HEK293 (cell line): Measurements from ENCODE around the gene MRPL17.

Source experiments
- BCL11A ChIP-seq: fragments of 450-650 bp; formaldehyde crosslinking; IDR thresholded peaks from 2 replicates; pipeline ENCODE4 v1.5.1; 2016; ENCODE audit warnings: low read depth, missing biosample characterization, missing genetic modification characterization
- KLF9 ChIP-seq: fragments of 450-650 bp; formaldehyde crosslinking; IDR thresholded peaks from 2 replicates; pipeline ENCODE4 v1.5.1; 2016; ENCODE audit warnings: missing biosample characterization, missing genetic modification characterization, low read depth
- ZBTB17 ChIP-seq: fragments of 450-650 bp; formaldehyde crosslinking; IDR thresholded peaks from 2 replicates; pipeline ENCODE4 v1.5.1; 2016; ENCODE audit warnings: missing biosample characterization, missing genetic modification characterization
- ZBTB7A ChIP-seq: fragments of 450-650 bp; formaldehyde crosslinking; IDR thresholded peaks from 2 replicates; pipeline ENCODE4 v1.5.1; 2016; ENCODE audit warnings: low read depth, missing biosample characterization, missing genetic modification characterization
- ZNF121 ChIP-seq: fragments of 450-650 bp; formaldehyde crosslinking; IDR thresholded peaks from 2 replicates; pipeline ENCODE4 v1.5.1; 2016; ENCODE audit warnings: missing biosample characterization, missing genetic modification characterization
- ZNF561 ChIP-seq: fragments of 450-650 bp; IDR thresholded peaks from 2 replicates; pipeline ENCODE4 v1.5.1; 2018; ENCODE audit warnings: missing biosample characterization, missing genetic modification characterization, borderline replicate concordance
- ZSCAN23 ChIP-seq: fragments of 450-650 bp; formaldehyde crosslinking; IDR thresholded peaks from 2 replicates; pipeline ENCODE4 v1.5.1; 2016; ENCODE audit warnings: missing biosample characterization, missing genetic modification characterization
- TF ChIP-seq, protein P1 (sequence below): fragments of 450-650 bp; formaldehyde crosslinking; IDR thresholded peaks from 2 replicates; pipeline ENCODE4 v1.5.1; 2016; ENCODE audit warnings: missing biosample characterization, missing genetic modification characterization
- TF ChIP-seq, protein P2 (sequence below): fragments of 450-650 bp; formaldehyde crosslinking; IDR thresholded peaks from 2 replicates; pipeline ENCODE4 v1.5.1; 2016; ENCODE audit warnings: missing biosample characterization, missing genetic modification characterization
- TF ChIP-seq, protein P3 (sequence below): fragments of 450-650 bp; formaldehyde crosslinking; IDR thresholded peaks from 2 replicates; pipeline ENCODE4 v1.5.1; 2016; ENCODE audit warnings: missing biosample characterization, missing genetic modification characterization

DNA sequence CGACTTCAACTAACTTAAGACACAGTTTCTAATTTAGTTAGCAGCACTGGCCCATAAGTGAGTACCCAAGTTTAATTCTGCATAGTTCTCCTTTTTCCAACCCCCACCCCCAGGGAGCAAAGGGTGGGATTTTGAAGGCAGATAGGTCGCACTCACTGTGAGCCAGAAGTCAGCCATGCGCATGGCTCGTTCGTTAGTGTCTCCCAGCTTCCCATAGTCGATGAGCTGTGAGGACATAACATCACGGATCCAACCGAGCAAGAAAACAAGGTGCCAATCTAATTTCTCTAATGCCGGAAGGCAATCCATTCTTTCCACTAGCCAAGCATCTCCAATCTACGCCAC lies 577 bp downstream of the MRPL17 start:
- TF ChIP-seq ZBTB7A (tag by site-specific recombination) (no peak), KLF9 (tag by site-specific recombination) (no peak), ZBTB17 (tag by site-specific recombination) (no peak), ZSCAN23 (tag by site-specific recombination) (no peak), ZNF561 (no peak), ZNF121 (tag by site-specific recombination) (no peak), BCL11A (tag by site-specific recombination) (no peak)
- TF ChIP-seq, protein P1, sequence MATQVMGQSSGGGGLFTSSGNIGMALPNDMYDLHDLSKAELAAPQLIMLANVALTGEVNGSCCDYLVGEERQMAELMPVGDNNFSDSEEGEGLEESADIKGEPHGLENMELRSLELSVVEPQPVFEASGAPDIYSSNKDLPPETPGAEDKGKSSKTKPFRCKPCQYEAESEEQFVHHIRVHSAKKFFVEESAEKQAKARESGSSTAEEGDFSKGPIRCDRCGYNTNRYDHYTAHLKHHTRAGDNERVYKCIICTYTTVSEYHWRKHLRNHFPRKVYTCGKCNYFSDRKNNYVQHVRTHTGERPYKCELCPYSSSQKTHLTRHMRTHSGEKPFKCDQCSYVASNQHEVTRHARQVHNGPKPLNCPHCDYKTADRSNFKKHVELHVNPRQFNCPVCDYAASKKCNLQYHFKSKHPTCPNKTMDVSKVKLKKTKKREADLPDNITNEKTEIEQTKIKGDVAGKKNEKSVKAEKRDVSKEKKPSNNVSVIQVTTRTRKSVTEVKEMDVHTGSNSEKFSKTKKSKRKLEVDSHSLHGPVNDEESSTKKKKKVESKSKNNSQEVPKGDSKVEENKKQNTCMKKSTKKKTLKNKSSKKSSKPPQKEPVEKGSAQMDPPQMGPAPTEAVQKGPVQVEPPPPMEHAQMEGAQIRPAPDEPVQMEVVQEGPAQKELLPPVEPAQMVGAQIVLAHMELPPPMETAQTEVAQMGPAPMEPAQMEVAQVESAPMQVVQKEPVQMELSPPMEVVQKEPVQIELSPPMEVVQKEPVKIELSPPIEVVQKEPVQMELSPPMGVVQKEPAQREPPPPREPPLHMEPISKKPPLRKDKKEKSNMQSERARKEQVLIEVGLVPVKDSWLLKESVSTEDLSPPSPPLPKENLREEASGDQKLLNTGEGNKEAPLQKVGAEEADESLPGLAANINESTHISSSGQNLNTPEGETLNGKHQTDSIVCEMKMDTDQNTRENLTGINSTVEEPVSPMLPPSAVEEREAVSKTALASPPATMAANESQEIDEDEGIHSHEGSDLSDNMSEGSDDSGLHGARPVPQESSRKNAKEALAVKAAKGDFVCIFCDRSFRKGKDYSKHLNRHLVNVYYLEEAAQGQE (tag by site-specific recombination): no peak
- TF ChIP-seq, protein P2, sequence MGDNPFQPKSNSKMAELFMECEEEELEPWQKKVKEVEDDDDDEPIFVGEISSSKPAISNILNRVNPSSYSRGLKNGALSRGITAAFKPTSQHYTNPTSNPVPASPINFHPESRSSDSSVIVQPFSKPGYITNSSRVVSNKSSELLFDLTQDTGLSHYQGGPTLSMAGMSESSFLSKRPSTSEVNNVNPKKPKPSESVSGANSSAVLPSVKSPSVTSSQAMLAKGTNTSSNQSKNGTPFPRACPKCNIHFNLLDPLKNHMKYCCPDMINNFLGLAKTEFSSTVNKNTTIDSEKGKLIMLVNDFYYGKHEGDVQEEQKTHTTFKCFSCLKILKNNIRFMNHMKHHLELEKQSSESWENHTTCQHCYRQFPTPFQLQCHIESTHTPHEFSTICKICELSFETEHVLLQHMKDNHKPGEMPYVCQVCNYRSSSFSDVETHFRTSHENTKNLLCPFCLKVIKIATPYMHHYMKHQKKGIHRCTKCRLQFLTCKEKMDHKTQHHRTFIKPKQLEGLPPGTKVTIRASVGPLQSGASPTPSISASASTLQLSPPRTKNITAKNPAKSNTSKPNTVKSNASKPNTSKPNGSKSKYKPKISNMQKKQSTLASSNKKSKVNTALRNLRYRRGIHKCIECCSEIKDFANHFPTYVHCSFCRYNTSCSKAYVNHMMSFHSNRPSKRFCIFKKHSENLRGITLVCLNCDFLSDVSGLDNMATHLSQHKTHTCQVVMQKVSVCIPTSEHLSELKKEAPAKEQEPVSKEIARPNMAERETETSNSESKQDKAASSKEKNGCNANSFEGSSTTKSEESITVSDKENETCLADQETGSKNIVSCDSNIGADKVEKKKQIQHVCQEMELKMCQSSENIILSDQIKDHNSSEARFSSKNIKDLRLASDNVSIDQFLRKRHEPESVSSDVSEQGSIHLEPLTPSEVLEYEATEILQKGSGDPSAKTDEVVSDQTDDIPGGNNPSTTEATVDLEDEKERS (tag by site-specific recombination): no peak
- TF ChIP-seq, protein P3, sequence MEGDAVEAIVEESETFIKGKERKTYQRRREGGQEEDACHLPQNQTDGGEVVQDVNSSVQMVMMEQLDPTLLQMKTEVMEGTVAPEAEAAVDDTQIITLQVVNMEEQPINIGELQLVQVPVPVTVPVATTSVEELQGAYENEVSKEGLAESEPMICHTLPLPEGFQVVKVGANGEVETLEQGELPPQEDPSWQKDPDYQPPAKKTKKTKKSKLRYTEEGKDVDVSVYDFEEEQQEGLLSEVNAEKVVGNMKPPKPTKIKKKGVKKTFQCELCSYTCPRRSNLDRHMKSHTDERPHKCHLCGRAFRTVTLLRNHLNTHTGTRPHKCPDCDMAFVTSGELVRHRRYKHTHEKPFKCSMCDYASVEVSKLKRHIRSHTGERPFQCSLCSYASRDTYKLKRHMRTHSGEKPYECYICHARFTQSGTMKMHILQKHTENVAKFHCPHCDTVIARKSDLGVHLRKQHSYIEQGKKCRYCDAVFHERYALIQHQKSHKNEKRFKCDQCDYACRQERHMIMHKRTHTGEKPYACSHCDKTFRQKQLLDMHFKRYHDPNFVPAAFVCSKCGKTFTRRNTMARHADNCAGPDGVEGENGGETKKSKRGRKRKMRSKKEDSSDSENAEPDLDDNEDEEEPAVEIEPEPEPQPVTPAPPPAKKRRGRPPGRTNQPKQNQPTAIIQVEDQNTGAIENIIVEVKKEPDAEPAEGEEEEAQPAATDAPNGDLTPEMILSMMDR (tag by site-specific recombination): no peak
